Right hindlimb (tissue), 1 donor: ENCODE measurements around the gene PUM1.

Experiments
- DNase-seq: peaks from one replicate; pipeline ENCODE4 v3.0.0-alpha.2; 2018

The PUM1 gene

DNA sequence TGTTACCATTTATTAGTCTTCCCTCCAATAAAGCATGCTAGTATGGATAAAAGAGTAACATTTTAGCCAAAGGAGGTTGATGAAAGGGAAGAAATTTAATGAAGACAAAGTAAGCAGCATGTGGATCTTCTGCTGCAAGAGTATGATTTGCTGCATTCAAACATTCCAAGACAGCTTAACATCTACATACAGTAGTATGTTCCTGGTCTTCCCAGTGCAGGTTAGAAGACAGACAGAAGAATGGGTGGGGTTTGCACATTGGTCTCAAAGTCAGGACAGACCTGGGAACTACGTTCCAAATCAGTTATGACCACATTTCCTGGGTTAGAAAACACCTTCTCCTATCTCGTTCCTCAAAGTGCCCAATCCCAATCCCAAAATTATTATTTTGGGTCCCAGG lies 43.3 kb downstream of the PUM1 start:
- no peak for DNase-seq

DNA sequence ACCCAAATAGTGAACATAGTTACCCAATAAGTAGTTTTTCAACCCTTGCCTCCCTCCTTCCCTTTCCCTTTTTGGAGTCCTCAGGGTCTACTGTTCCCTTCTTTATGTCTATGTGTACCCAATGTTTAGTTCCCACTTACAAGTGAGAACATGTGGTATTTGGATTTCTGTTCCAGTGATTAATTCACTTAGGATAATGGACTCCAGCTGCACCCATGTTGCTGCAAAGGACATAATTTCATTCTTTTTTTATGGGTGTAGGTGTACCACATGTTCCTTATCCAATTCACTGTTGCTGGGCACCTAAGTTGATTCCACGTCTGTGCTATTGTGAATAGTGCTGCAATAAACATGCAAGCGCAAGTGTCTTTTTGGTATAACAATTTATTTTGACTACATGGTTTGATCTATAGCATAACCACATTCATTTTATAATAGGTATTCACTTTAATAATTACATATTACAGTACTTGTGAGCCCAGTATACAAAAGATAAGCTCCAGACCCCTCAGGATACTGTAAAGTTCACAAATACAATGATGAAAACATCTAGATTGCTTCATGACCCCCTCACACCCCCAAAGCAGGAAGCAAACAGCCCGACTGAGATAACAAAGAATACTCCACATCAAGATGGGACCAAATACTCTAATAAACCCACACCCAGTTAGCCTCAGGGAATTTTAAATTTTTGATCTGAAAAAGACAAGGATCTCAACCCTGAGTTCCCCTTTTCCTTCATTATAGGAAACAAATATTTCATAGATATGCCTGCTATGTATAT lies 45.3 kb downstream of the PUM1 start:
- DNase-seq = no peak

- no peak for DNase-seq
These were observed 46.1 kb downstream of the PUM1 start for GRCh38 chr1:31019401-31019800.

DNA sequence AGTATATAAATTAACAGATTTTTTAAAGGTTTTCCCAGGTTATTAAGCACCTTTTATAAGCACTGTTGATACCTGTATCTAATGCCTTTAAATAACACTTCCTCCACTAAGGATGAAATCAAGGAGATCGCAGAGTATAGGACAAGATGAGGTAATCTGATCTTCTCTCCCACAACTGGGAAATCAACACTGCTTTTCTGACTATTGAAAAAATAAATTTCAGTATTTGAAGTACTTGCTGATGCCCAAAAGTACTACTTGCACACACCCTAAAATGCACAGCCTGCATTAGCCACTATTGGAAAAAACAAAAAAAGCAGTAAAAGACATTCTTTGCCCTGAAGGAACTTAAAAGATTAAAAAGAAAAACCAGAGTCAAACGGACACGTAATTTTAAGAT lies 48.6 kb downstream of the PUM1 start:
- DNase-seq = no peak

- no peak for DNase-seq
These were observed 52.2 kb downstream of the PUM1 start for GRCh38 chr1:31013187-31013864.

DNA sequence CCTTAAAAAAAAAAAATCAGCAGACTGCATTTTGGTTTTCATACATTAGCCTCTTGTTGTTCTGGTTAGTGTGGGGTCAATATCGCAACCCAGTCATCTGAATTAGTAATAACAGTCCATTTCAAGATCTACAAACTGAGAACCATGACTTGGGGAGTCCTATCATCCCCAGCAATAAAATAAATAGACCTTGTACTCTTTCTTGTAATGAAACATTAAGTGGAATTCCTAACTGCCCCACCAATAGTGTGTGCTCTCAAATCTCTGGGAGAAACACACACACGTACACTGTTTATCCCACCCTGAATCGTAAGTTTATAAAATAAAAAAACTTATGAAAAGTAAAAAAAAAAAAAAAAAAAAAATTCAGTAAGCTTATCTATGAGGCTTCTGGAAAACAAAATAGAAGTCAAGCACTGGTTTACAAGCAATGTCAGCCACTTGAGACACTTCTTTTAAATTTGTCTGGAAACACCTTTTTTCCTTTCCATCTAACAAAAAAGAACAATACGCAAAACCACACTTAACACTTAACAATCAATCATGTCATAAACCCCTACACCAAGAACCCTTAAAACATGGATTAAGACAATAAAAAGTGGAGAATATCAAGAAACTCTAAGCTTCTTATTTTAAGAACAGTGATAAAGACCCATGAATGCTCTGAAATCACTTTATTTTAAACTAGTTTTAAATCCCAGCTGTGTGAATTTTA lies 53.1 kb downstream of the PUM1 start:
- no peak for DNase-seq

GRCh38 chr1:31011719-31012118 lies 53.8 kb downstream of the PUM1 start:
- DNase-seq = no peak

DNA sequence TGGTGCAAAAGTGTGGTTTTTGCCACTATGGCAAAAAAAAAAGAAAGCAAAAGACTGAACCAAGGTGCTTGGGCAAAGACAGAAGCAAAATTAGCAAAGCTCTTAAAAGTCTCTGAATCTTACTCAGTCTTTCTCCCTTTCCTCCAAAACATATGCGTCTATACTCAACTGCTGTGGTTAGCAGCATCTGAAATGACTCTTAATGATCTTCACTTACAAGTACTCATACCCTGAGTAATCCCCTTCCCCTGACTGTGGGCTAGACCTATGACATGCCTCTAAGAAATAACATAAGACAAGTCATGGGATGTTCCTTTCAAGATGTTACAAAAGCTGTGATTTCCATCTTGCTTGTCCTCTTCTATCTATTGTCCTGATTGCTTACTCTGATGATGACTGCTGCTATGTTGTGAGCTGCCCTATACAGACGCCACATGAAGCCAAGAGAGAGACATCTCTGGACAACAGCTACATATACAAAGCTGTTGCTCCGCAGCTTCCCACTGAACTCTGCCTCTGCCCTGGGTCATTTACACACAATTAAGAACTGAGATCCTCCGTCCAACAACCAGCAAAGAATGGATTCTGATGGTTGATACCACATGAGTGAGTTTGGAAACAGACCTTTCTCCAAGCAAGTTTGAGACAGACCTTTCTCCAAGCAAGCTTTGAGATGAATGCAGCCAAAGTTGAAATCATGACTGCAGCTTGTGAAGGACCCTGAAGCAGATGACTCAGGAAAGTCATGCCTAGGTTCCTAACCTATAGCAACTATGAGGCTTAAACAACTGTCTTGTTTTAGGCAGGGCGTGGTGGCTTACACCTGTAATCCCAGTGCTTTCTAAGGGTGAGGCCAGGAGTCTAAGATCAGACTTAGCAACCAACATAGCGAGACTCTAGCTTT lies 55.2 kb downstream of the PUM1 start:
- no peak for DNase-seq

GRCh38 chr1:31007462-31007991 lies 58.0 kb downstream of the PUM1 start:
- no peak for DNase-seq

DNA sequence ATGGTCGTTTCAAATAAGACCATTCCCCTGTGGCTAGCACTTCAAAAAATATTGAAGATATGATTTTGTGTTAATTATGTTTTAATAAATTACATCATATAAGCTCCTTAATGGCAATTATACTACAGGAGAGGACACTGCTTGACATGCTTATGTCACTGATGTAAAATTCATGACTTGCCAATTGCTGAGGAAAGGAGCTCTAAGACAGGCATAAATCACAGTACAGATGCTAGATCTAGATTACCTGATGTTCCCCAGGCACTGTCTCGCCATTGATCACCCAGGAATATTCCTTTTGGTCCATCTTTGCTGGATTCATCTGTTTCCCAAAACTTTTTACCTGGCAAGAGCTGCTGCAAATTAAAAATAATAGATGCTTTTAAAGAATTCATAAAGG lies 58.8 kb downstream of the PUM1 start:
- no peak for DNase-seq

DNA sequence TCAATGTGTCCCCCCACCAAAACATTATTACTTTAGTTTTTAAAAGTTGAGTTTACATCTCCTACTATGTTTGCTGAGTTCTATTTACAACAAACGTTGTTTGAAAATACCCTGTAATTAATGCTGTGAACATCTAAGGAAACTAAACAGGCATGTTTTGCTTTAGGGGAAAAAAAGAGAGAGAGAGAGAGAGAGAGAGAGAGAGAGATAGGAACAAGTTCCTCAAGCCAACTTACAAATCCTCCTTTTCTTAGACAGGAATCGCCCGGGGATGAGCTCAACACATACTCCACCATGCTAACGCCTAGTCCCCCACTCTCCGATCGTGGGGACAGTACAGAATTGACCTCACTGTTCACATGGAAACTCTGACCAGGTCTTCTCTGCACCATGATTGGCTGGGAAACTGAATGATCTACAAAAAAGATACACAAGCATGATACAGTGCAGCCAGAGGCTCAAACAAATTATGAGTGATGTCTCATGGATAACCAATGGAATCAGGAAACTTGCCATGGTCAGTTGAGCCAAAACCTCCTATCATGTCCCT lies 59.8 kb downstream of the PUM1 start:
- DNase-seq = no peak

DNA sequence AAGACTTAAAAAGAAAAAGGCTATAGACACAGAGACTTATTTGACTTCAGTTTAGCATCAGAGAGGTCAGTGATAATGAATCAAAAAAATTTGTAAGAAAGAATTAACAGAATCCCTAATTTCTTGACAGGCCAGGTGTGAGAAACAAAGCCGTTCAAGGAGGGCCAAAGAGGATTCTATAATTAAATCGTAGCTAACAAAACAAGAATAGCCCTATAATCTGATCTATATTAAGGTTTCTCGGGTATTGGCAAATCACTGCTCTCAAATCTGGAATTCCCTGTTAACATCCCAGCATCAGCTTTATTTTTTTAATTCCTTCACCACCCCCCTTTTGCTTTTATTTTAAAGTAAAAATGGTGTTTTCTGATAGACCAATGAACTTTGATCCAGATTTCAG lies 60.3 kb downstream of the PUM1 start:
- DNase-seq = no peak

GRCh38 chr1:31004231-31004621 lies 61.3 kb downstream of the PUM1 start:
- no peak for DNase-seq

DNA sequence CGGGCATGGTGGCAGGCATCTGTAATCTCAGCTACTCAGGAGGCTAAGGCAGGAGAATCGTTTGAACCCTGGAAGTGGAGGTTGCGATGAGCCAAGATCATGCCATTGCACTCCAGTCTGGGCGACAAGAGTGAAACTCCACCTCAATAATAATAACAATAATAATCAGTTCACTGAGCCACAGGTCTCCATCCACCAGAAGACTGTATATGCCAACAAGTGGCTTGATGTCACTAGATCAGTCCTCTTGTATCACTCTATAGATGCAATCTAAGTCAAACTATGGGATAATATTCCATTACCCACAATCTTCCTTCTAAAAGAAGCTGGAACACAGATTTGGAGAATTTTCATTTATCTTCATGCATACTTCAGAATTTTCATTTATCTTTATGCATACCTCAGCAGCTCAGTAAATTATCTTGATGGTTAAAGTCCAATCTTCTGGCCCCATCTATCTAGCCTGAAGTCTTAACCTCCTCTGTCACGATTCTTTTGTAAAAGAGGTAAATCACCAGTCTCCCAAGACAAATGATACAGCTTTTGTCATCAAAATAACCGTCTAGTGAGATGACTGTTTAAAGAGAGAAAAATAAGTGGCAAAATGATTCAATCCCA lies 61.8 kb downstream of the PUM1 start:
- no peak for DNase-seq

- DNase-seq = no peak
These were observed 65.2 kb downstream of the PUM1 start for GRCh38 chr1:31000301-31000700.

DNA sequence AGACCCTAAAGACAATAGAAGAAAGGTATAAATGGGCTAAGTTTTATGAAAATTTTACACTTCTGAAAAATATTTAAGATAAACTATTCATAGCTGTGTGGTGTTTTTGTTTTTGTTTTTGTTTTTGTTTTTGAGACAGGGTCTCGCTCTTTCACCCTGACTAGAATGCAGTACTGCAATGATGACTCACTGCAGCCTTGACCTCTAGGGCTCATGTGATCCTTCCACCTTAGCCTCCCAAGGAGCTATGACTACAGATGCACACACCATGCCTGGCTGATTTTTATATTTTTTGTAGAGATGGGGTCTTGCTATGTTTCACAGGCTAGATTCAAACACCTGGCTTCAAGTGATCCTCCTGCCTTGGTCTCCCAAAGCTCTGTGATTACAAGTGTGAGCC lies 66.6 kb downstream of the PUM1 start:
- DNase-seq = no peak

GRCh38 chr1:30998171-30998570 lies 67.3 kb downstream of the PUM1 start:
- DNase-seq = no peak

- DNase-seq = no peak
These were observed 68.0 kb downstream of the PUM1 start for GRCh38 chr1:30997463-30998057.

DNA sequence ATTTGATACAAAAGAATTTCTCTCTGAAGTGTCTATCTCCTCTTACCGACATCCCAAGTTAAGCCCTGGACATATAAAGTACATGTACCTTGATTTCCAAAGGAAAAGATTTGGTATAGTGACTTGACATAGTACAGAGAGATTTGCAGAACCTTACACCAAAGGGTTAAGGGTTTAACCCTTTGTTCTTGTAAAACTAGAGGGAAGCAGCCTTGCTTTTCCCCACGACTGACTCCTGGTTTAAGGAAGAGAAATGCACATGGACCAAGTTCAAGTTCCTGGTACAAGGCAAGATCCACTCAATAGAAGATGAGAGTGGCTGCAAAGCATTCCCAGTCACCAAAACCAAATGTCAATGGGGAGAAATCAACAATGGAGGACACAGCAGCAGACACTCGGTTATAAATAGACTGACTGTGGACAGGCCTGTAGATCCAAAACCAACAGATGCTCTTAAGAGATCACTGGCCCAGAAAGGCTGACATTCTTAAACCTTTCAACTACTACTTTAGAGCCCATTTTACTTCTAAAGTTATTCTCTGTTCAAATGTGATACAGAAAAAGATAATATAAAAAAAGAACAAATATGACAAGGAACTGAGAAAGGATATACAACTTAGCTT lies 69.4 kb downstream of the PUM1 start:
- DNase-seq = no peak

GRCh38 chr1:30991862-30992606 lies 73.5 kb downstream of the PUM1 start:
- no peak for DNase-seq
